H9 (cell line): ENCODE measurements around the gene ZNF253. TPM values are rescaled to one million over a fixed set of nuclear protein-coding genes. Genes with fewer than 3 reads are reported as not detected.
A peak's percentile ranks its signal among the peaks of the same experiment; 100 is the strongest.
"Not testable (repeated sequence)": the region's sequence is repeated elsewhere in the genome, so short reads cannot be mapped to it uniquely, and the experiment has no call there.

Experiments
- DNase-seq: peaks from one replicate; pipeline ENCODE4 v3.0.0-alpha.2; 2017
- H2AFZ ChIP-seq: one replicate; pipeline ENCODE4 v1.6.1; 2013; ENCODE audit warnings: mild to moderate bottlenecking, low read length, control low read depth, moderate library complexity
- H2AK5ac ChIP-seq: 2 replicates; pipeline ENCODE4 v1.6.1; 2013; ENCODE audit warnings: low read length, control low read depth, mixed read lengths; ENCODE audit not compliant: insufficient read length
- H2BK120ac ChIP-seq: one replicate; pipeline ENCODE4 v1.6.1; 2013; ENCODE audit warnings: low read depth, mild to moderate bottlenecking, low read length, control low read depth, inconsistent platforms; ENCODE audit not compliant: poor library complexity, severe bottlenecking
- H2BK12ac ChIP-seq: 2 replicates; pipeline ENCODE4 v1.6.1; 2013; ENCODE audit warnings: low read length, control low read depth, mixed read lengths, low read depth; ENCODE audit not compliant: insufficient read length
- H2BK15ac ChIP-seq: 2 replicates; pipeline ENCODE4 v1.6.1; 2013; ENCODE audit warnings: low read depth, low read length, control low read depth
- H2BK20ac ChIP-seq: one replicate; pipeline ENCODE4 v1.6.1; 2013; ENCODE audit warnings: low read depth, mild to moderate bottlenecking, low read length, control low read depth, inconsistent platforms; ENCODE audit not compliant: poor library complexity, severe bottlenecking
- H2BK5ac ChIP-seq: 2 replicates; pipeline ENCODE4 v1.6.1; 2013; ENCODE audit warnings: low read length, control low read depth, mixed read lengths; ENCODE audit not compliant: insufficient read length
- H3K14ac ChIP-seq: 2 replicates; pipeline ENCODE4 v1.6.1; 2013; ENCODE audit warnings: low read length, control low read depth; ENCODE audit not compliant: insufficient read depth
- H3K18ac ChIP-seq: 2 replicates; pipeline ENCODE4 v1.6.1; 2013; ENCODE audit warnings: low read depth, mild to moderate bottlenecking, mixed read lengths, low read length, control low read depth; ENCODE audit not compliant: insufficient read length
- H3K23ac ChIP-seq: 2 replicates; pipeline ENCODE4 v1.6.1; 2013; ENCODE audit warnings: low read length, control low read depth, mixed read lengths, low read depth; ENCODE audit not compliant: insufficient read length
- H3K23me2 ChIP-seq: 2 replicates; pipeline ENCODE4 v1.6.1; 2013; ENCODE audit warnings: low read depth, mild to moderate bottlenecking, mixed read lengths, low read length, control low read depth; ENCODE audit not compliant: insufficient read length, poor library complexity, severe bottlenecking
- H3K27ac ChIP-seq: 2 replicates; pipeline ENCODE4 v1.5.1; 2013; ENCODE audit warnings: low read length, control low read depth, mixed read lengths, low read depth; ENCODE audit not compliant: insufficient read length
- H3K27me3 ChIP-seq: 2 replicates; pipeline ENCODE4 v1.6.1; 2013; ENCODE audit warnings: low read length, control low read depth, inconsistent platforms; ENCODE audit not compliant: insufficient read depth
- H3K4ac ChIP-seq: 2 replicates; pipeline ENCODE4 v1.6.1; 2013; ENCODE audit warnings: low read depth, mild to moderate bottlenecking, control low read depth, inconsistent platforms, low read length, moderate library complexity
- H3K4me1 ChIP-seq: 2 replicates; pipeline ENCODE4 v1.6.1; 2013; ENCODE audit warnings: low read length, control low read depth, inconsistent platforms; ENCODE audit not compliant: insufficient read depth
- H3K4me2 ChIP-seq: 2 replicates; pipeline ENCODE4 v1.6.1; 2013; ENCODE audit warnings: low read length, control low read depth, mixed read lengths; ENCODE audit not compliant: insufficient read length, insufficient read depth
- H3K56ac ChIP-seq: 2 replicates; pipeline ENCODE4 v1.6.1; 2013; ENCODE audit warnings: low read depth, mild to moderate bottlenecking, mixed read lengths, low read length, control low read depth; ENCODE audit not compliant: insufficient read length
- H3K79me1 ChIP-seq: 2 replicates; pipeline ENCODE4 v1.6.1; 2013; ENCODE audit warnings: low read depth, mild to moderate bottlenecking, moderate library complexity, low read length, control low read depth, inconsistent platforms; ENCODE audit not compliant: insufficient read depth, poor library complexity, severe bottlenecking
- H3K79me2 ChIP-seq: 2 replicates; pipeline ENCODE4 v1.6.1; 2013; ENCODE audit warnings: low read length, control low read depth, inconsistent platforms; ENCODE audit not compliant: insufficient read depth
- H3K9ac ChIP-seq: 2 replicates; pipeline ENCODE4 v1.6.1; 2013; ENCODE audit warnings: low read length, control low read depth, mixed read lengths; ENCODE audit not compliant: insufficient read length; ENCODE audit errors: extremely low read depth
- H3K9me3 ChIP-seq: one replicate; pipeline ENCODE4 v1.6.1; 2013; ENCODE audit warnings: low read depth, low read length, inconsistent platforms; ENCODE audit not compliant: control insufficient read depth
- H3T11ph ChIP-seq: one replicate; pipeline ENCODE4 v1.6.1; 2013; ENCODE audit warnings: mild to moderate bottlenecking, low read length, control low read depth, inconsistent platforms
- H4K20me1 ChIP-seq: one replicate; pipeline ENCODE4 v1.6.1; 2013; ENCODE audit not compliant: control insufficient read depth, insufficient read length, insufficient read depth
- H4K5ac ChIP-seq: 2 replicates; pipeline ENCODE4 v1.6.1; 2013; ENCODE audit warnings: low read depth, mild to moderate bottlenecking, mixed read lengths, low read length, control low read depth; ENCODE audit not compliant: insufficient read length
- H4K8ac ChIP-seq: replicated peaks from 2 replicates; pipeline ENCODE4 v1.6.1; 2013; ENCODE audit warnings: low read length, control low read depth, mixed read lengths, low read depth; ENCODE audit not compliant: insufficient read length
- H4K91ac ChIP-seq: 2 replicates; pipeline ENCODE4 v1.6.1; 2013; ENCODE audit warnings: low read depth, mild to moderate bottlenecking, moderate library complexity, mixed read lengths, low read length, control low read depth; ENCODE audit not compliant: insufficient read length
- H3K27ac Mint-ChIP-seq, 3 experiments: 2 replicates in 2 of 3; 3 replicates in 1 of 3; pipeline ENCODE4 v1.8.0; 2020 to 2021; ENCODE audit warnings: mixed read lengths in 3 of 3, mild to moderate bottlenecking in 1 of 3, moderate library complexity in 1 of 3
- H3K27me3 Mint-ChIP-seq: 2 replicates; pipeline ENCODE4 v1.8.0; 2021; ENCODE audit warnings: low read depth, mild to moderate bottlenecking, moderate library complexity, mixed read lengths
- H3K36me3 Mint-ChIP-seq, 3 experiments: 2 replicates in 2 of 3; 3 replicates in 1 of 3; pipeline ENCODE4 v1.8.0; 2020 to 2021; ENCODE audit warnings: low read depth in 3 of 3, mixed read lengths in 3 of 3; ENCODE audit not compliant: insufficient read depth in 1 of 3
- H3K4me1 Mint-ChIP-seq, 2 experiments: 2 replicates each; pipeline ENCODE4 v1.8.0; 2020; ENCODE audit warnings: mixed read lengths in 2 of 2
- H3K4me3 Mint-ChIP-seq, 2 experiments: 2 replicates in 1 of 2; 3 replicates in 1 of 2; pipeline ENCODE4 v1.8.0; 2020 to 2021; ENCODE audit warnings: mild to moderate bottlenecking in 2 of 2, mixed read lengths in 2 of 2, moderate library complexity in 1 of 2
- H3K9me3 Mint-ChIP-seq, 2 experiments: 2 replicates in 1 of 2; 3 replicates in 1 of 2; pipeline ENCODE4 v1.8.0; 2020; ENCODE audit warnings: mild to moderate bottlenecking in 2 of 2, mixed read lengths in 2 of 2, moderate library complexity in 1 of 2
- CTCF ChIP-seq: fragments of 200-600 bp; sonication (generic); conservative IDR thresholded peaks from 3 replicates; pipeline ENCODE4 v1.8.0; 2021; ENCODE audit warnings: antibody characterized with exemption, mild to moderate bottlenecking
- WGBS: extraction: QIAGEN DNeasy Blood & Tissue Kit; methylation state at CpG from one replicate; pipeline ENCODE4 v1.1.7; 2013; ENCODE audit warnings: missing lambda C conversion rate, low lambda C conversion rate, mixed read lengths; ENCODE audit not compliant: insufficient read length; ENCODE audit errors: extremely low coverage; 5-methylcytosine and 5-hydroxymethylcytosine counted together
- total RNA-seq: library from RNA; stranded (reverse); gene quantifications from 2 replicates; pipeline ENCODE4 v1.2.1, GENCODE V29; 2021

The ZNF253 gene
- total RNA-seq, 1 experiment from 2014 or later = 51.0 TPM

DNA sequence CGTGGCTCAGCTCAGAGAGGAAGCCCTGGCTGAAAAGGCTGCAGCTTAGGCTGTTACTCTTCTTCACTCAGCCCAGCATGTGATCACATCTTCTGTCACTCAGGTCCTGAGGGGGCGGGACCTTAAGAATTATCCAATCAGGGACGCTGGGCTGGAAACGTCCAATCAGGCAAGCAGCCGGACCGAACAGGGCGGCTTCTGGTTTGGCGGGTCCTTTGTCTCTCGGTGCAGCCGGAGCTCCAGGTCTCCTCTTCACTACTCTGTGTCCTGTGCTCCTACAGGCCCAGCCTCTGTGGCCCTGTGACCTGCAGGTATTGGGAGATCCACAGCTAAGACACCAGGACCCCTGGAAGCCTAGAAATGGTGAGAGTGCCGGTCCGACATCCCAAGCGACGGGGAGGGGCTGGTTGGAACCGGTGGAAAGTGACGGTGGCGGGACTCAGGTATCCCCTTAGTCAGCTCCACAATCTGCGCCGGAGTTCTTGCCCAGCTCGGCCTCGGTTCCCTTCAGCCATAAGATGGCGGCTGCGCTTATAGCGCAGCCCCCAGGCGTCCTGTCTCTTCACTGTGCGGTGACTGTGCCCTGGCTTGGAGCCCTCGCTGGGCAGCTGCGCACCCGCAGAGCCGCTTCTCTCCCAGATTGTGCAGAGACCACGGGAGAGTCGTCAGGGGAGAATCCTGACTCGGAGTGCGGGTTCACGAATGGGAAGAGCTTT is 35.2 kb downstream of the ZNF253 start, which contains the start of gene ZNF93:
Gene ZNF93, plus strand, starts transcription at position 218 of the 716 bp plus-strand sequence. Its CDS starts 143 bp downstream, at position 361.
- H2BK20ac ChIP-seq = no peak within 1 kb of the TSS
- Mint-ChIP-seq H3K36me3 (peaks cover 32 to 48% (median 42%) of the 10 kb centered on the region in 3 experiments), H3K4me3 (peak within 1 kb of the TSS; percentile 97 to 98), H3K9me3 (peaks cover 15 to 65% of the 10 kb centered on the region in 2 experiments), H3K27ac (peak within 1 kb of the TSS; percentile 99 to 100 (median 100)), H3K27me3 (peaks cover 2% of the 10 kb centered on the region; the same call in 1 of the 2 replicates), H3K4me1 (peaks cover 27 to 42% of the 10 kb centered on the region in 2 experiments)
- no peaks in the 10 kb centered on the region; the same call in 1 of the 2 replicates for H3K4me1 ChIP-seq
- peak within 1 kb of the TSS; percentile 9 for H3K56ac ChIP-seq
- H4K91ac ChIP-seq = peak within 1 kb of the TSS; percentile 73
- H3K9ac ChIP-seq = peak within 1 kb of the TSS; percentile 98
- H2BK120ac ChIP-seq = peak within 1 kb of the TSS; percentile 74
- peak within 1 kb of the TSS; percentile 36 for H4K5ac ChIP-seq
- H3K9me3 ChIP-seq = no peaks in the 10 kb centered on the region
- H2BK12ac ChIP-seq = no peak within 1 kb of the TSS
- H2BK15ac ChIP-seq = no peak within 1 kb of the TSS
- peak within 1 kb of the TSS; percentile 66 for H3K4me2 ChIP-seq
- no peak for TF ChIP-seq CTCF
- no peak within 1 kb of the TSS for H4K8ac ChIP-seq
- WGBS = no CpG with 5 or more reads among the region's 35 CpGs
- peaks cover 4% of the 10 kb centered on the region for H3K23me2 ChIP-seq
- peak within 1 kb of the TSS; percentile 97 for H3K14ac ChIP-seq
- peak within 1 kb of the TSS; percentile 94; the same call in 1 of the 2 replicates for H3K4ac ChIP-seq
- no peak within 1 kb of the TSS for H2AFZ ChIP-seq
- no peaks in the 10 kb centered on the region for H3K27me3 ChIP-seq
- peak within 1 kb of the TSS; percentile 98 for H3K18ac ChIP-seq
- peak within 1 kb of the TSS; percentile 88 for H3T11ph ChIP-seq
- no peak within 1 kb of the TSS for H3K23ac ChIP-seq
- H3K79me1 ChIP-seq = peaks cover 3% of the 10 kb centered on the region
- peaks cover 40% of the 10 kb centered on the region for H3K79me2 ChIP-seq
- no peak within 1 kb of the TSS for H2AK5ac ChIP-seq
- H2BK5ac ChIP-seq = peak within 1 kb of the TSS; percentile 4
- H4K20me1 ChIP-seq = peaks cover 3% of the 10 kb centered on the region
- DNase-seq = peak; percentile 98
- H3K27ac ChIP-seq = peak within 1 kb of the TSS; percentile 84

- not testable (repeated sequence) for H2AK5ac ChIP-seq, H3K27me3 ChIP-seq, H4K20me1 ChIP-seq, H3K4me1 ChIP-seq, H3K27ac Mint-ChIP-seq, H2AFZ ChIP-seq, H2BK5ac ChIP-seq, H4K8ac ChIP-seq, H3K4ac ChIP-seq, H4K91ac ChIP-seq, H3T11ph ChIP-seq, H3K27me3 Mint-ChIP-seq, H3K9ac ChIP-seq, H3K23ac ChIP-seq, H3K27ac ChIP-seq, H3K9me3 ChIP-seq, H2BK120ac ChIP-seq, H2BK15ac ChIP-seq, H3K56ac ChIP-seq, DNase-seq, H3K18ac ChIP-seq, H3K14ac ChIP-seq, H3K23me2 ChIP-seq, H3K4me3 Mint-ChIP-seq, H3K4me2 ChIP-seq, H2BK20ac ChIP-seq, H2BK12ac ChIP-seq, H4K5ac ChIP-seq
- peaks cover 14% of the 10 kb centered on the region for H3K79me1 ChIP-seq
- Mint-ChIP-seq H3K9me3 (peaks cover 0 to 66% of the 10 kb centered on the region in 2 experiments; a peak in 4 of 5 replicates), H3K36me3 (peaks cover 40 to 86% (median 48%) of the 10 kb centered on the region in 3 experiments), H3K4me1 (peaks cover 35 to 45% of the 10 kb centered on the region in 2 experiments)
- peaks cover 68% of the 10 kb centered on the region for H3K79me2 ChIP-seq
- WGBS = no CpG with 5 or more reads among the region's 3 CpGs
These were observed 41.9 kb downstream of the ZNF253 start for GRCh38 chr19:19907551-19907950.
